GM18519 (cell line): Measurements from ENCODE around the gene CLCN4.
A peak's percentile ranks its signal among the peaks of the same experiment; 100 is the strongest.

ENCODE experiments used
- ATAC-seq: cut with Tn5 transposase; IDR thresholded peaks from one replicate; pipeline ENCODE4 v1.9.1; 2021; ENCODE audit warnings: mild to moderate bottlenecking, moderate library complexity; ENCODE audit not compliant: unreplicated experiment, low FRiP score

The CLCN4 gene

GRCh38 chrX:10189317-10190268 lies 32.8 kb downstream of the CLCN4 start:
- peak; percentile 85 for ATAC-seq

GRCh38 chrX:10190367-10190766 lies 33.6 kb downstream of the CLCN4 start:
- ATAC-seq, result no peak

DNA sequence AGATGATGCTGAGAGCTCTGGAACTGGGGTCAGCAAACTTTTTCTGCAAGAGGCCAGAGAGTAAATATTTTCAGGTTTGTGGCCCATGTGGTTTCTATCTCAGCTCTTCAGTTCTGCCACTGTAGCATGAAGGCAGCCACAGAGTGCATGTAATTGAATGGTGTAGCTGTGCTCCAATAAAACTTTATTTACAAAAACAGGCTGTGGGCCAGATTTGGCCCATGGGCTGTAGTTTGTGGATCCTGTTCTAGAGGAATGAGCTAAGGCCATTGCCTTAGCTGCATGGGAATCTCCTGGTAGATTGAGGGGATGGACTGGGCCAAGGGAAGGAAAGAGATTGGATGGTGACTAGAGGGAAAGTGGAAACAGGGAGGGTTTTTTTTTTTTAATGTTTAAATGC lies 36.8 kb downstream of the CLCN4 start:
- ATAC-seq, result no peak

DNA sequence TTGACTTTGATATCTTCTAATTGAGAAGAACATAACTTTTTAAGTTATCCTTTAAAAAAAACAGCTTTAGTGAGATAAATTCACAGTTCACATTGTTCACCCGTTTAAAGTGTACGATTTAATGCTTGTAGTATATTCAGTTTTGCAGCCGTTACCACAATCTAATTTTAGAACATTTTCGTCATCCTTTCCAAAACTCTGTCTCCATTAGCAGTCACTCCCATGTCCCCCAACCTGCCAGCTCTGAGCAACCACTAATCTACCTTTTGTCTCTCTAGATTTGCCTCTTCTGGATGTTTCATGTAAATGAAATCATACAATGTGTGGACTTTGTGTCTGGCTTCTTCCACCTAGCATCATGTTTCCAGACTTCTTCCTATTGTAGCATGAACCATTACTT lies 38.6 kb downstream of the CLCN4 start:
- ATAC-seq, result no peak

GRCh38 chrX:10195947-10196346 lies 39.2 kb downstream of the CLCN4 start:
- ATAC-seq, result no peak

- ATAC-seq, result no peak
Observed at GRCh38 chrX:10197279-10198210, 40.8 kb downstream of the CLCN4 start.

DNA sequence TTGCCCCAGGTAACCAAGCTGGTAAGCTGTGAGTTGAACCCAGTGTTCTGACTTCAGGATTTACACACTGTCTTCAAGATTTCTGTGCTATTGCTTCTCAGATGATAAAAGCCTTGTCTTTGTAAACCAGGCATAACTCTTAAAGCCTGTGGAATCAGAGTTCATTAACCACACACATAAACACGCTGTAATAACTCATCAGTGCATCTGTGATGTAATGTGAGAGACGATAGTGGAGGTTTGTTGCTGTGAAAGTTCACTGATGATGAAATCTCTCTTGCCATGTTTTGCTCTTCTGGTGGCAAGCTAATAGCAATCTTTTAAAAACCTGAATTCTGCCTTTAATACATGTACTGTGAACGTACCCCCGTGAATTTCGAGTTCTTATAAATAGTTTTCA lies 41.5 kb downstream of the CLCN4 start:
- no peak for ATAC-seq

GRCh38 chrX:10199212-10199611 lies 42.4 kb downstream of the CLCN4 start:
- peak; percentile 81 for ATAC-seq

DNA sequence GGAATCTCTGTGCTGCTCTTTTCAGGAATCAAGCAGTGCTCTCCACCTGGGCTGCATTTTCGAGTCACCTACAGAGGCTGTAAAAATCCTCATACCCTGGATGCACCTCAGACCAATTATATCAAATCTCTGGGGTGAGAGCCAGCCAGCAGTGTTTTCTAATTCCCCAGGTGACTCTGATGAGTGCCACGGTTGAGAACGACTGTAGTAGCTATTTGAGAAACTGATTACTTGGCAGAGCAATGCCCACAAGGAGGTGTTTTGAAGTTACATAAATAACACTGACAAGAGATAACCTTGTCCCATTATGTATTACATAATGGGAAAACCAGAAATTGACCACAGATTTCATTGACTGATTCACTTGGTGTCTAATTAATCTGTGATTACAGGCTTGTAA lies 46.8 kb downstream of the CLCN4 start:
- no peak for ATAC-seq

- ATAC-seq, result no peak
Observed at GRCh38 chrX:10206317-10206716, 49.5 kb downstream of the CLCN4 start.

DNA sequence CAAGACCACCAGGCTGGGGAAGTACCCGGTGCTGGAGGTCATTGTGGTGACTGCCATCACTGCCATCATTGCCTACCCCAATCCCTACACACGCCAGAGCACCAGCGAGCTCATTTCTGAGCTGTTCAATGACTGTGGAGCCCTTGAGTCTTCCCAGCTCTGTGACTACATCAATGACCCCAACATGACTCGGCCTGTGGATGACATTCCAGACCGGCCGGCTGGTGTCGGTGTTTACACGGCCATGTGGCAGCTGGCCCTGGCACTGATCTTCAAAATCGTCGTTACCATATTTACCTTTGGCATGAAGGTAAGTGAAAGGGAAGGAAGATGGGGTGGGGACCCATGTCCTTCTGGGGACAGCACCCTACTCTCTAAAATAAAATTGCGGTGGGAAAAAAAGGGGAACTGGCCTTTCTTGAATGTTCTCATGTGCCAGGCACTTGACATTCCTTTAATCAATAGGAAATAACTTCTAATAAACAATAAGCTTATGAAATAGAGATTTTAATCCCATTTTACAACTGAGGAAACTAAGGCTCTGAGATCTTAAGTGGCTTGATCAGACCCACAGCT lies 51.6 kb downstream of the CLCN4 start:
- ATAC-seq, result no peak

DNA sequence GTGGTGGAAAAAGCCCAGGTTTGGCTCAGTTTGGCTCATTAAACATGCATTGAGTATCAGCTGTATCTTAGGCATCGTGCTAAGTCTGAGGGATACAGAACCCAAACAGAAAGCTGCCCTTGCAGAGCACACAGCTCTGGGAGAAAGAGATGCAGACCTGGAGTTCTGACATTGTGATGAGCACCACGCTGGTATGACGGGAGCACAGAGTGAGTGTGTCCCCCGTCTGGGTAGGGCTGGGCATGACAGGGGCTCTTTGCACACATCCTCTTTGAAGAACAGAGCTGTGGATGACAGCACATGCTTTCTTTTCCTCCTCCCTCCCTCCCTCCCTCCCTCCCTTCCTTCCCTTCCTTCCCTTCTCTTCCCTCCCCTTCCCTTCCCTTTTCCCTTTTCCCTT lies 52.2 kb downstream of the CLCN4 start:
- no peak for ATAC-seq

DNA sequence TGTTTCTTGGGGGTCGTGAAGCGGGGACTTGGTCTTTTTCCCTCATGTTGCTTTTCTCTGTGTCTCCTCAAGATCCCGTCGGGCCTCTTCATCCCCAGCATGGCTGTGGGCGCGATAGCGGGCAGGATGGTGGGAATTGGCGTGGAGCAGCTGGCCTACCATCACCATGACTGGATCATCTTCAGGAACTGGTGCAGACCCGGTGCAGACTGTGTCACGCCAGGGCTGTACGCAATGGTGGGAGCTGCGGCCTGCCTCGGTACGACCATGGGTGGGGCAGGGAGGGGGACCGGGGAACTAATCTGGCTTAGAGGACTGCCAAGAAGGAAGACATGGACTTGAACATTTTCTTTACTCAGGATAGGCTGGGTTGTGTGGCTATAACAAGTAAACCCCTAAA lies 55.6 kb downstream of the CLCN4 start:
- no peak for ATAC-seq

DNA sequence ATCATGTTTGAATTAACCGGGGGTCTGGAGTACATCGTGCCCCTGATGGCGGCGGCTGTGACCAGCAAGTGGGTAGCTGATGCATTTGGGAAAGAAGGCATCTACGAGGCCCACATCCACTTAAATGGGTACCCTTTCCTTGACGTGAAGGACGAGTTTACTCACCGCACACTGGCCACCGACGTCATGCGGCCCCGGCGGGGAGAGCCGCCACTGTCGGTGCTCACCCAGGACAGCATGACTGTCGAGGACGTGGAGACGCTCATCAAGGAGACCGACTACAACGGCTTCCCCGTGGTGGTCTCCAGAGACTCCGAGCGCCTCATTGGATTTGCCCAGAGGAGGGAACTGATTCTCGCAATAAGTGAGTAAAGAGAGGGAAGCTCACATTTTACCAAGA lies 56.9 kb downstream of the CLCN4 start:
- no peak for ATAC-seq

- ATAC-seq, result no peak
Observed at GRCh38 chrX:10216208-10216607, 59.4 kb downstream of the CLCN4 start.

GRCh38 chrX:10217198-10217597 lies 60.4 kb downstream of the CLCN4 start:
- ATAC-seq, result no peak

GRCh38 chrX:10221651-10222050 lies 64.9 kb downstream of the CLCN4 start:
- no peak for ATAC-seq

DNA sequence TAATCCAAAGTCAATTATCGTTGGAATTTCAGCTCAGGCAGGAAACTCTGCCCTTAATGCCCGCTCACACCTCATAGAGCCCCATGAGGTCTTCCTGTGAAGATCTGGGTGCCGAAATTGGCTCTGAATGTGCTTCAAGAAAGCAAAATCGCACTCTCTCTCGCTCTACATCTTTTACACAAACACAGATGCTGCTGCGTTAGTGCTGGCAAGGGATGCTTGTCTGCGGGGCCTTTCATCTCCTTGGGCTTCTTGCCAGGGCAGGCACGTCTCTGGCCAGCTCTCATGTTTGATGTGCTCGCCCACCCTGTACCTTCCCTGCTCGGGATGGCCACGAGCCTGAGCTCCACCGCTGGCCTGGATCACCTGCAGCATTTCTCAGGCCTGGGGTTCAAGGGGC lies 66.5 kb downstream of the CLCN4 start:
- ATAC-seq, result no peak

DNA sequence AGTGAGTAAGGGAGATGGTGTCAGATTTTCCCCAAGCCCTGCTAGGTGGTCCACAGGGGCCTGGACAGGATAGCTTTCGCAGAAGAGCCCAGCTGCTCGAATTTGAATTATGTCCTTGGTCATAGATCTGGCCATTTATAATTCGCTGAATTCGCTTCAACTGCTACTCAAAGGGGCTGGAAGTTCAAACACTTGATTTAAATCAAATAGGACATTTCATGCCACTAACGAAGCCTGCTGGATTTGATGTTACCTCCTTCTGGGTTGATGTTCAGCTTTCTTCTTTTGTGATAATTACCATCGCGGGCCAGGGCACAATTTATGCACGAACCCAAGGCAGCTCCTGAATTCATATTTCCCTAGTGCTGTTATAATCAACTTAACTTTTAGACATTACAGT lies 67.0 kb downstream of the CLCN4 start:
- no peak for ATAC-seq

- ATAC-seq, result no peak
Observed at GRCh38 chrX:10230222-10230621, 73.4 kb downstream of the CLCN4 start.

- no peak for ATAC-seq
Observed at GRCh38 chrX:10231461-10231860, 74.7 kb downstream of the CLCN4 start.
